ENCODE results near the gene EN2.

Gene EN2

DNA sequence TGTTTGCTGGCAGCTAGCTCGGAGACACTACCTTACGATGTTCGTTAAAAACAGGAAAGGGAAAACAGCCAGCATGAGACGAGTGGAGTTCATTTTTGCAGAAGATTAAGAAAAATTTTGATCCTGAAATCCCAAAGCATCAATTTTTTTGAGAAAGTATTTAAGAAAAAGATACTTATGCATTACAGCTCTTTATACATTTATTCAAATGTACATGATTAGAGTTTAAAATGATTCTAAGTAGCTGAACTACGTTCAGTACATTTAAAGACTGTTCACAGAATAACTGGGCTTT is 53.7 kb downstream of the EN2 start:
- DNase-seq = no peak

DNA sequence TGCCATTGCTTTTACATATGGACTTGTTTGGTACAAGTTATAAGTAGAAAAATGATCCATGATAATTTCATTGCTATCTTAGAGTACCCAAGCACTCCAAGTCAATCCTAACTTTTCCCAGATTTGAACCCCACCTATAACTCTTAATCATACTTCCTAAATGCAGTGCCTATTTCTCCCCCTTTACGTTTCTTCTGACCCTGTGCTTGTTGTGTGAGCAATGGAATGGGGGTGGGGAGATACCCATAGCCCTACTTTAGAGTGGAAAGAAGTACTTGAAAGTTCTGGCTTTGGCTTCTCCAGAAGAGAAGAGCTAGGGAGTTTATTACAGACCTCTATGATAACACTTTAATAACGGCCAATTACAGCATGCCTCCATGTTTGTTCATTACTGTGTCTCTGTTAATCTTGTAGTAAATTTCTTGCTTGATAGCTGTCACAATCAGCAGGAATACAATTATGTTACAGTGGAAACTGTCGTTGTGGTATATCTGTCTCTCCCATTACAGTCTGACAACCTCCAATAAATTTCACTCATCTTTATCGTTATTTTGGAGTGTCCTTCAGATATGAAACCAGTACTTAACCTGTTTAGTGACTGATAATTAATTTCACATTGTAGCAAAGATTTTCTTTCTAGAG is 54.4 kb downstream of the EN2 start:
- no peak for DNase-seq

DNA sequence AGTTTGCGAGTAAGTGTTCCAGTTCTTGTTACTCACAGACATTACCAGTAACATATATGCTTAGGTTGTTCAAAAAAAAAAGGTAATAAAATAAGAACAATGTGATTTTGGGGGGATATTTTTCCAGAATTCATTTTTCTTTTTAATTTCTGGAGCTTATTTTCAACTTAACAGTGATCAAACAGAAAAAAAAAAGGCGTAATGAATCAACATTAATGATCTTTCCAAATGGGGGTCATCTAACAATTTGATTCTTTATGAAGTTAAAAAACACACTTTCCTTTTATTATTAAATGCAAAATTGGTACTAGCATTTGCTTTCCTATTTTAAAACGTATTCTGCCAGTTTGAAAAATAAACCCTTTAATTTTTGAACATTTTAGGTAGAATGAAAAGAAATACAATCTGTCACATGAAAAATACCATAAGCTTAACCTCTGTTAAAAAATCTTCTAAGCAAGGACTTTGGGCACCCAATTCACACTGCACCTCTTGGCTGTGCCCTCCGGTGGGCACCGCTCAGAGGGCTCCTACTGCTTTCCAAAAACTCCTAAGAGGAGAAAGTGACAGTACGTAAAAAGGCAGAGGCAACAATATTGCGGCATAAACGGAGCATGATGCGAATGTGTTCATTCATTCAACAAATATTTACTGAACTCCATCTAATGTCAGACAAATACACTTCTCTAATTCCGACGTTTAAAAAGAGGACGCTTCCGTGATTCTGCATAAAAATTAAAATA is 55.8 kb downstream of the EN2 start:
- no peak for DNase-seq

DNA sequence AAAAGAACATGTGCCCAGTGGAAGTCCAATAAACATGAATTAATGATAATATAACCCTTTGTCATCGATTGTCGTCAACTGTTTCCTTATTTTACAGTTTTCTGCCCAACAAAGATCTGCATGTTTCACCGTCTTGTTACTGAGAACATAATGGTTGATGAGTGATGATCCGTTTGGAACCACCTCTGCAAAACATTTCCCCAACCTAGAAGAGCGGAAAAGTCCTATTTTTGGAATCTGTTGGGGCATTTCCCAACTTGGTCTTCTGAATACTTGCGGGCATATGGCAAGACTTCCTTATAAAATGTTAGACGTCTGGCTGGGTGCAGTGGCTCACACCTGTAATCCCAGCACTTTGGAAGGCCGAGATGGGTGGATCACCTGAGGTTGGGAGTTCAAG is 56.4 kb downstream of the EN2 start:
- DNase-seq = no peak

Data from NCI-H187 (cell line).